Astrocyte of the cerebellum (primary cell): ENCODE data around the gene EIF4EBP2.

Source experiments
- DNase-seq: peaks from one replicate; pipeline ENCODE4 v3.0.0-alpha.2; 2011; ENCODE audit warnings: low read depth
- H3K4me3 ChIP-seq: 2 replicates; pipeline ENCODE4 v1.5.1; 2011; ENCODE audit warnings: mild to moderate bottlenecking, low read depth, low read length, moderate library complexity
- CTCF ChIP-seq: IDR thresholded peaks from 2 replicates; pipeline ENCODE4 v1.5.1; 2012; ENCODE audit warnings: low read length, low read depth, moderate library complexity, mild to moderate bottlenecking; ENCODE audit errors: missing control alignments
- in situ Hi-C: cut with HindIII; loops from 2 replicates; pipeline ENCODE4 v1.10.0; 2017; ENCODE audit warnings: low sequenced_read_pairs

The EIF4EBP2 gene

GRCh38 chr10:70360215-70360614 lies 43.7 kb upstream of the EIF4EBP2 start:
- no peak for DNase-seq
- in situ Hi-C loops: no loop called here
- H3K4me3 ChIP-seq: no peak overlapping the region
- TF ChIP-seq CTCF: no peak

GRCh38 chr10:70362328-70362727 lies 41.6 kb upstream of the EIF4EBP2 start:
- no peak for DNase-seq
- in situ Hi-C loops: no loop called here
- H3K4me3 ChIP-seq: no peak overlapping the region
- no peak for TF ChIP-seq CTCF

- no peak for DNase-seq
- TF ChIP-seq CTCF: no peak
- in situ Hi-C loops: no loop called here
- H3K4me3 ChIP-seq: no peak overlapping the region
Measured at GRCh38 chr10:70363292-70363691, 40.7 kb upstream of the EIF4EBP2 start.

GRCh38 chr10:70363971-70364771 lies 39.8 kb upstream of the EIF4EBP2 start:
- peak; percentile 95 for DNase-seq
- in situ Hi-C loops: no loop called here
- TF ChIP-seq CTCF: peak; percentile 84
- H3K4me3 ChIP-seq: peak overlapping the region; percentile 3

- TF ChIP-seq CTCF: no peak
- H3K4me3 ChIP-seq: no peak overlapping the region
- DNase-seq: no peak
- in situ Hi-C loops: no loop called here
Measured at GRCh38 chr10:70364772-70365091, 39.2 kb upstream of the EIF4EBP2 start.

GRCh38 chr10:70367195-70367796 lies 36.6 kb upstream of the EIF4EBP2 start:
- no peak overlapping the region for H3K4me3 ChIP-seq
- in situ Hi-C loops: no loop called here
- TF ChIP-seq CTCF: no peak
- DNase-seq: peak; percentile 45
